HG03571 (cell line): ENCODE results near the gene LMTK2.

Experiments
- ATAC-seq: cut with Tn5 transposase; IDR thresholded peaks from one replicate; pipeline ENCODE4 v1.9.1; 2021; ENCODE audit not compliant: unreplicated experiment

LMTK2 gene

DNA sequence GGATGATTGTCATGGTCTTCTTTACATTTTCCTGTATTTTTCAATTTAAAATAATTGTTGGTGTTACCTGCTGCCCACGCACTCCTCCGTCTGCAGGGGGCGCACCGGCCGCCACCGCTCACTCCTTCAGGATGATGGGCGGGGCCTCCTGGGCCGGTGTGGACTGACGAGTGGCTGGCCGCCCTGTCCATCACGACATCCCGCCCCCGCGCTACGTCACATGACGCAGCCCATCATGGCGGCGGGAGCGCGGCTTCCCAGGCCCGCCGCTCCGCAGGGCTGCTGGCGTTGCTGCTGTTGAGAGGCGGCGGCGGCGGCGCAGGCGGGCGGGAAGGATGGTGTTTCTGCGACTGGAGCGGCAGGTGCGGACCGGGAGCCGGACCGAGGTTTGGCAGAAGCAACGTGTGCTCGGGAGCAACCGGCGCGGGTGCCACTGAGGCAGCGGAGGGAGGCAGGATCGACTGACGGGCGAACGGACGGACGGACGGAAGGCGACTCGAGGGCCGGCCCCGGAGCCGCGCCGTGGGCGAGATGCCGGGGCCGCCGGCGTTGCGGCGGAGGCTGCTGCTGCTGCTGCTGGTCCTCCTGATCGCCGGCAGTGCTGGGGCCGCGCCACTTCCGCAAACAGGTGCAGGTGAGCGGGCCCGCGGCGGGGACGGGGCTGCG is at the start of gene LMTK2:
Gene LMTK2, plus strand, starts transcription at position 216 of the 666 bp plus-strand sequence. Its CDS starts 316 bp downstream, at position 532.
- ATAC-seq: peak; percentile 99

GRCh38 chr7:98057157-98057556 is 49.5 kb upstream of the LMTK2 start:
- no peak for ATAC-seq

GRCh38 chr7:98058186-98058585 is 48.5 kb upstream of the LMTK2 start:
- no peak for ATAC-seq

GRCh38 chr7:98064233-98064632 is 42.4 kb upstream of the LMTK2 start:
- ATAC-seq: no peak

GRCh38 chr7:98066208-98066607 is 40.5 kb upstream of the LMTK2 start:
- no peak for ATAC-seq

DNA sequence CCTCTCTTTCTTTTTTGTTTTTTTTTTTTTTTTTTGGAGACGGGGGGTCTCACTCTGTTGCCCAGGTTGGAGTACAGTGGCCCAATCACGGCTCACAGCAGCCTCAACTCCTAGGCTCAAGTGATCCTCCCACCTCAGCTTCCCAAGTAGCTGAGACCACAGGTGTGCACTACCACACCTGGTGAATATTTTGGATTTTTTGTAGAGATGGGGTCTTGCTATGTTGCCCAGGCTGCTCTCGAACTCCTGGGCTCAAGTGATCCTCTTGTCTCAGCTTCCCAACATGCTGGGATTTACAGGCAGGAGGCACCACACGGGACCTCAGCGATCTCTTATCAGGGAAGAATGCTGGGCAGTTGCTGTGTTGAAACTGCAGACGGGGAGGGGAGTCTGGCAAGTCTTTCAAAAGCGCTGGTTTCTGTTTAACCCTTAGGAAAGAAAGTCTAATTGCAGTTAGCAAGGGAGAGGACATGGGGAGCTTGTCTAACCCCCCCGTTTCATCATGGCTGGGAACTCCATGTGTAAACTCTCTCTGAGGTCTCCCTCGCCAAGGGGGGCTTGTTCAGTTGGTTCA is 39.6 kb upstream of the LMTK2 start:
- no peak for ATAC-seq

- ATAC-seq: no peak
Measured at GRCh38 chr7:98073047-98073446, 33.6 kb upstream of the LMTK2 start.

DNA sequence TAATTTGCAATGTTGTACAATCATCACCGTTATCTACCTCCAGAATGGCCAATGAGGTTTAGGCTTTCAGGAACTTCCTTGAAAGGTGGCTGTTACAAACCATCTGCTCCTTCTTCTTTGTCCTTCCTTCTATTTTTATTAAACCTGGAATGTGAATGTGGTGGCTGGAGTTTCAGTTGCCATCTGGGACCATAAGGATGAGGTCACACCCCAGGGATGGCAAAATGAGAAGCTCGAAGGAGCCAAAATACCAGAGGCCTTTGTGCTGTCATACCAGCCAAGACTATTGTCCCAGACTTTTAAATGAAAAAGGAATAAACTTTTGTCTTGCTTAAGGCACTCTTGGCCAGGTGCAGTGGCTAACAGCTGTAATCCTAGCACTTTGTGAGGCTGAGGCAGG is 30.9 kb upstream of the LMTK2 start:
- no peak for ATAC-seq

DNA sequence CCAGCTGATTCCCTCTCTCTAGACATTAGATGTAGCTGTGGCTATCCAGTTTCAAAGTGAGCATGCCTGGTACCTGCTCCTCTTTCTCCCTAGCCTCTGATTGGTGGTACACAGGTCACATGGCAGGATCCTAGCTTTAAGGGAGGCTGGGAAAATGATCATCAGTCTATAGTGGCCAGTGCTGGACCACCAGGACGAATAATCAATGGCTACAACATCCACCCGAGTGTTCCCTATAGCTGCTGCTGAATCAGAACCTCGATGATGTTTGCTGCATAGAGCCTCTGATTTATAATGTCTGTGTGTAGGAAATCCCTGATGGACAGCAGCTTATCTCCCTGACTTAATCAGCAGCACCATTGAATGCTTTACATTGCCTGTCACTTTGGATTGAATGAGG is 28.9 kb upstream of the LMTK2 start:
- no peak for ATAC-seq

DNA sequence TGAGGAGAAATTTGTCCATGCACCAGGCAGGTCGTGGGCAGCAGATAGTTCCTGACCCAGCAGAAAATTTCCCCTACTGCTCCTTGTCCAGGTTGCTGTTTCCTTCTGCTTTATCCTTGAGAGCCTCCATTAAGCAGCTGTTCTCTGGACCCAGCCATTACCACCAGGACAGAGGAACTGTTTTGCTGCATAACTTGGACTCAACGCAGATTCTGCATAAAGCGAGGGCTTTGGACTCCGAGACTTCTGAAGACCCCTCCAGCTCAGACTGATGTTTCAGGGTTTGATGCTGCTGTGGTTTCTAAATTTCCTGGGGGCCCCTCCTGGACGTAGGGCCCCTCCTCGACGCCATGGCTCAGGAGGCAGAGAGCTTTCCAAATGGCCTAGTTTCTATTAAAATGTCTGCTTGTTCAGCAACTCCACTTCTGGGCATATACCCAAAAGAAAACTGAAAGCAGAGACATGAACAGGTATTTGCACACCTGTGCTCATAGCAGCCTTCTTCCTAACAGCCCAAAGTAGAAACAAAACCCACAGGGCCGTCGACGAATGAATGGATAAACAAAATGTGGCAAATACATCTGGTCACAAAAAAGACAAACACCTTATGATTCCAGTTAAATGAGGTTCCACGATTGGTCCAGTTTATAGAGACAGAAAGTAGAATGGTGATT is 28.3 kb upstream of the LMTK2 start:
- ATAC-seq: no peak

DNA sequence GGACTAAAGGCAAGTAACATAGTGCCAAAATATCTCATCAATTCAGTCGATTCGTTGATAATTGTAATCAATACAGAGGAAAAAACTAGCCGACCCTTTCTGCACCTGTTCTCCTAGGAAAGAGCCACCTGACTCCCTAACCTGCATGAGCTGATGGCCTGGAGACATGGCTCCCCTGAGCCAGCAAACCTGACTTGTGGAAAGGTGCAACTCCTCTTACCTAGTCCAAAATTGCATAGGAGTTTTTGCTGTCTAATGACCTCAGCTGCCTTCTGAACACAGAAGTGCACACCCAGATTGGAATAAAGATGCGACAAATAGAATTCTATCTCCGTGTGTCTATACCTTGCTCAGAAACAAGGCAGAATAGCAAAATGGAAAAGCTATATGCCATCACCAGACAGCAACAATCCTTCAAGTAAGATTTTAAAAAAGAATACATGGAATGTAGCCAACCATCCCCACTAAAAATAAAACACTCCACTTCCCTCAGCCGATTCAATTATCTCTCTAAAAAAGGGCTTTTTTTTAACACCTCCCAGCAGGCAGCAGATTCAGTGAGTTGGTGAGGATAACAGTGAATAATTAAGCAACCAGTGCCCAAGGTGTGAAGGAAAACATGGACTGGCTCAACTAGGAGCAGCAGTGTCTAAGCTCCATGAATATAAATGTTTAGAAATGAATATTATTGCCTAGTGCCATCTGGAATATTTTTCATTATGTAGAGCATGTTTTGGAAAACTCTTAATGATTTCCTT is 26.6 kb upstream of the LMTK2 start:
- no peak for ATAC-seq

DNA sequence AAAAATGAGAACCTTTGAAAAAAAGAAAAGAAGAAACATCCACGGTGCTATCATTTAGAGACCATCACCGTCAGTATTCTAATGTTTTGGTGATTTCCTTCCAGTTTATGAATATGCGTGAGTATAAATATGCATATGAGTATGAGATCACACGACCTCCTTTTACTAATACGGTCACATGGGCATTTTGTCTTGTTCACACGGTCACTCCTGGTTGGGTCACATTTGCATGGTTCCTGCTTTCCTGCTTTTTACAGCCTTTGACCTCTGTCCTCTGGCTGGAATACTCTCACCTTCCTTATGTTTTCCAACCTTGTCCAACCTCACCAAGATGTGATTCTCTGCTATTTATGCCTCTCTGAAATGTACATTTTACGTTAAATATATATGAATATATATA is 25.3 kb upstream of the LMTK2 start:
- ATAC-seq: no peak

GRCh38 chr7:98084631-98085030 is 22.0 kb upstream of the LMTK2 start:
- no peak for ATAC-seq

DNA sequence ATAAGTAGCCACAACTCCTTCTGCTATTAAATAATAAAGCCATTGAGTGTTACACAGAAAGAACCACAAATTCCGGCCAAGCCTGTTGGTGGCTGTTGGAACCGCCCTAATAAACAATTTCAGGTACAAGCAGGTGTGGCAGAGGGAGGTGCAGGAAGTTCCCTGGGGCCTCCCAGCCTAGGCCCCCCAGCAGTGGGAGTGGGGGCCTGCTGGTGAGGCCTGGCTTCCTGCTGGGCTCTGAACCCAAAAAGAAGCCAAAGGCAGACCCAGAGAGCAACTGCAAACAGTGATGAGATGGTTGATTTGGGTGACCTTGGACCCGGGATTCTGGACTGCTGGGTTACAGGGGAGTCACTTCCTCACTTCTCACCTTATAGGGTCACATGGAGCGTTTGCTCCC is 21.0 kb upstream of the LMTK2 start:
- no peak for ATAC-seq

DNA sequence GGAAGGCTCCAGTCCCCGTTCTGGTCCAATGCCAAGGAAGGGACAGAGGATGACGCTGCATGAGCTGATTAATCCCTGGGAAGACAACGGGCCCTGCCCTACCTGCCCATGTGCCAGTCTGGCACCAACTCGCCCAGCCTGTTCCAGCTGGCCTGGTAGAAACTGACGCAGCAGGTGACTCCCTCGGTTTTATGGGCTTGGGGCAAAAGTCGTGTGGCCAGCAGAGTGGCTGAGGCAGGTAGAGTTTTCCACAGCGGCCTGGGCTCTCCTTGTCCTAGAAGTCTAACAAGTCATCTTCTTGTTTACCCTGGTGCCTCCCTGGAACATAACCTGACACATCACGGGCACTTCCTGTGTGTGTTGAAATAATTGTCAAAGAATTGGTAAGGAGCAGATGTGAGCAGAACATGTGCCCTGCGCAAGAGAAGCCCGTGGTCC is 20.4 kb upstream of the LMTK2 start:
- no peak for ATAC-seq

- no peak for ATAC-seq
Measured at GRCh38 chr7:98088109-98088508, 18.6 kb upstream of the LMTK2 start.

DNA sequence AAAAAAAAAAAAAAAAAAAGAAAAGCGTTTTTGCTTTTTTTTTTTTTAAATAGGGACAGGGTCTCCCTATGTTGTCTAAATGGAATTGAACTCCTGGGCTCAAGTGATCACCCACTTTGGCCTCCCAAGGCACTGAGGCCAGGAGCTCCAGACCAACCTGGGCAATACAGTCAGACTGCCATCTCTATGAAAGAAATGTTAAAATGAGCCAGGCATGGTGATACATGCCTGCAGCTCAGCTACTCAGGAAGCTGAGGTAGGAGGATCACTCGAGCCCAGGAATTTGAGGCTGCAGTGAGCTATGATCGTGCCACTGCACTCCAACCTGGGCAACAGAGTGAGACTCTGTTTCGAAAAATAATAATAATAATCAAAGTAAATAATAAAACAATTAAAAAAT is 16.5 kb upstream of the LMTK2 start:
- ATAC-seq: no peak

DNA sequence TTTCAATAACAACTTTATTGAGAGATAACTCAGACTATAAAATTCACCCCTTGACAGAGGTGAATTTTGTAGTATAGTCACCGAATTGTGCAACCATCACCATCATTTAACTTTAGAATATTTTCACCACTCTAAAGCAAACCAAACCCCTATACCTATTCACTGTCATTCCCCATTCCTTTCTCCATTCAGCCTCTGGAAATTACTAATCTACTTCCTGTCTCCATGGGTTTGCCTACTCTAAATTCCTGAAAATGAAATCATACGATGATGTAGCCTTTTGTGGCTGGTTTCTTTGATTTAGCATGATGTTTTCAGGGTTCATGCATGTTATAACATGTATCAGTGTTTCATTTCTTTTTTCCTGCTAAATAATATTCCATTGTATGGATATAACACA is 15.6 kb upstream of the LMTK2 start:
- no peak for ATAC-seq

DNA sequence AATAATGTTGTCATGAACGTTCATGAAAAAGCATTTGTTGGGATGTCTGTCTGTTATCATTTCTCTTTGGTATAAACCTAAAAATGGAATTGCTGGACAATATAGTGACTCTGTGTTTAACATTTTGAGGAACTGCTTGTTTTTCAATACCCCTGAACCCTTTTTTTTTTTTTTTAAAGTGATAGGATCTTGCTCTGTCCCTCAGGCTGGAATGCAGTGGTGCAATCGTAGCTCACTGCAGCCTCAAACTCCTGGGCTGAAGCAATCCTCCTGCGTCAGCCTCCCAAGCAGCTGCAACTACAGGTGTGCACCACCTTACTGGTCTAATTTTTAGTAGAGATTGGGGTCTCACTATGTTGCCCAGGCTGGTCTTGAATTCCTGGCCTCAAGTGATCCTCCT is 15.1 kb upstream of the LMTK2 start:
- no peak for ATAC-seq

DNA sequence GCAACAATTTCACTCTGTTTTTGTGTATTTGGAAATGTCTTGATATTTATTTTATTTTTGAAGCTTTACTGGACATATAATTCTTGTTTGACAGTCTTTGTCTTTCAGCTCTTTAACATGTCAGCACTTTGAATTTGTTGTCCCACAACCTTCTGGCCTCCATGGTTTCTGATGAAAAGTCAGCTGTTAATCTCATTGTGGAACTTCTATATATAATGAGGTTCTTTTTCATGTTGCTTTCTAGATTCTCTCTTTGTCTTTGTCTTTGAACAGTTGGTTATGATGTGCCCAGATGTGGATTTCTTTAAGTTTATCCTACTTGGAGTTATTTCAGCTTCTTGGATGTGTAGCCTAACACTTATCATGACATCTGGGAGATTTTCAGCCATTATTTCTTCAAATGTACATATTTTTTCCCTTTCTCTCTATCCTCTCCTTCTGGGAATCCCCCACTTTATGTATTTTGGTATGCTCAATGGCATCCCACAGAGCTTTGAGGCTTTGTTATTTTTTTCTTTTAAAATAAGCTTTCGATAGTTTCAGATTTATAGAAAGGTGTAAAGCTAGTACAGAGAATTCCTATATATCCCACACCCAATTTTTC is 9.5 kb upstream of the LMTK2 start:
- no peak for ATAC-seq

DNA sequence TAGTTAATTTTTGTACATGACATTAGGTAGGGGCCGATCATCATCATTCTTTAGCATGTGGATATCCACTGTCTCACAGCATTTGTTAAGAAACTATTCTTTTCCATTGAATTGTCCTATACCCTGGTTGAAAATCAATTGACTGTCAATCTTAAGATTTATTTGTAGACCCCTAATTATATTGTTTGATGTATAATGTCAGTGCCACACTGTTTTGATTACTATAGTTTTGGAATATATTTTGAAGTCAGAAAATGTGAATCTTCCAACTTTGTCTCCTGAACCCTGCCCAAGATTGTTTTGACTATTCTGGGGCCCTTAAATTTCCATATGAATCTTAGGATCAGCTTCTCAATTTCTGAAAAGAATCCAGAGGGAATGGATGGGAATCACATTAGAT is 6.6 kb upstream of the LMTK2 start:
- ATAC-seq: no peak
